K562 (cell line): Measurements from ENCODE around the gene ZFP62. TPM values are rescaled to one million over a fixed set of nuclear protein-coding genes. Genes with fewer than 3 reads are reported as not detected.

Source experiments
- ARID4B ChIP-seq: sonication (generic); formaldehyde crosslinking; IDR thresholded peaks from 2 replicates; pipeline ENCODE4 v1.8.0; 2022; ENCODE audit warnings: mild to moderate bottlenecking, missing genetic modification reagents
- polyA plus RNA-seq, 8 experiments: library from polyadenylated mRNA; depleted of rRNA in 4 of 8; stranded (reverse) in 5 of 8; unstranded in 3 of 8; fragments of >200 nt; fragmentation: Nextera tagmentation in 2 of 8; fragmentation: Illumina TruSeq in 1 of 8; extraction: Ambion mirVana in 2 of 8; extraction: Trizol in 1 of 8; gene quantifications; 2 replicates each; pipeline versions ENCODE4 v1.2.1 to v1.2.3, GENCODE V29; 2011 to 2014; ENCODE audit warnings: inconsistent platforms in 1 of 8, missing spikeins in 1 of 8
- total RNA-seq, 7 experiments: library from RNA; depleted of rRNA in 6 of 7; stranded (reverse); fragments of >200 nt in 6 of 7; fragmentation: Illumina TruSeq in 2 of 7; extraction: Trizol in 2 of 7; gene quantifications; 2 replicates each; pipeline versions ENCODE4 v1.2.1 to v1.2.3, GENCODE V29; 2011 to 2021; ENCODE audit warnings: low replicate concordance in 1 of 7
- TF ChIP-seq, protein P1 (sequence below): IDR thresholded peaks from 2 replicates; pipeline ENCODE4 v1.6.1; 2011; ENCODE audit warnings: borderline replicate concordance, low read depth, mild to moderate bottlenecking, moderate library complexity, low read length; ENCODE audit not compliant: insufficient read depth, poor library complexity, severe bottlenecking

ZFP62 gene
- total and polyA plus RNA-seq, 9 of the 15 experiments (the other 6 are each of a cell fraction or from before 2014, with no cell fraction given) = 12.2 to 37.5 (median 25.0) TPM

- TF ChIP-seq, protein P1, sequence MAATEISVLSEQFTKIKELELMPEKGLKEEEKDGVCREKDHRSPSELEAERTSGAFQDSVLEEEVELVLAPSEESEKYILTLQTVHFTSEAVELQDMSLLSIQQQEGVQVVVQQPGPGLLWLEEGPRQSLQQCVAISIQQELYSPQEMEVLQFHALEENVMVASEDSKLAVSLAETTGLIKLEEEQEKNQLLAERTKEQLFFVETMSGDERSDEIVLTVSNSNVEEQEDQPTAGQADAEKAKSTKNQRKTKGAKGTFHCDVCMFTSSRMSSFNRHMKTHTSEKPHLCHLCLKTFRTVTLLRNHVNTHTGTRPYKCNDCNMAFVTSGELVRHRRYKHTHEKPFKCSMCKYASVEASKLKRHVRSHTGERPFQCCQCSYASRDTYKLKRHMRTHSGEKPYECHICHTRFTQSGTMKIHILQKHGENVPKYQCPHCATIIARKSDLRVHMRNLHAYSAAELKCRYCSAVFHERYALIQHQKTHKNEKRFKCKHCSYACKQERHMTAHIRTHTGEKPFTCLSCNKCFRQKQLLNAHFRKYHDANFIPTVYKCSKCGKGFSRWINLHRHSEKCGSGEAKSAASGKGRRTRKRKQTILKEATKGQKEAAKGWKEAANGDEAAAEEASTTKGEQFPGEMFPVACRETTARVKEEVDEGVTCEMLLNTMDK = no peak
- peak; percentile 15; the same call in 1 of the 2 replicates for TF ChIP-seq ARID4B (CRISPR knock-in tag)
- TF ChIP-seq, all 486 proteins: peak for 32
Observed at GRCh38 chr5:180830253-180831138, 30.6 kb downstream of the ZFP62 start (continued).
